Activated CD4-positive, alpha-beta memory T cell treated with anti-CD3 and anti-CD28 coated beads, Interleukin-2, amount 10 ng/mL, durations not matched to agents 7 days and 5 days (primary cell): ENCODE results near the gene OR56A1. TPM values are rescaled to one million over a fixed set of nuclear protein-coding genes. Genes with fewer than 3 reads are reported as not detected.

Experiments
- CTCF ChIA-PET: fragments of 350-600 bp; sonication (Branson Sonifier 250); formaldehyde crosslinking; loops from one replicate; lab custom pipeline; 2021; ENCODE audit warnings: antibody characterized with exemption, inconsistent platforms; lab: Charles Lee
- POLR2A ChIA-PET: fragments of 350-600 bp; sonication (Branson Sonifier 250); formaldehyde crosslinking; loops from one replicate; lab custom pipeline; 2021; ENCODE audit warnings: antibody characterized with exemption; lab: Charles Lee
- DNase-seq: peaks from one replicate; pipeline ENCODE4 v3.0.0-alpha.2; 2020
- H3K27ac Mint-ChIP-seq: one replicate; pipeline ENCODE4 v1.8.0; 2021; ENCODE audit warnings: mild to moderate bottlenecking, mixed read lengths
- H3K27me3 Mint-ChIP-seq: one replicate; pipeline ENCODE4 v1.8.0; 2021; ENCODE audit warnings: mixed read lengths
- H3K36me3 Mint-ChIP-seq: one replicate; pipeline ENCODE4 v1.8.0; 2021; ENCODE audit warnings: low read depth, mixed read lengths
- H3K4me1 Mint-ChIP-seq: one replicate; pipeline ENCODE4 v1.8.0; 2021; ENCODE audit warnings: mixed read lengths
- H3K4me3 Mint-ChIP-seq: one replicate; pipeline ENCODE4 v1.8.0; 2021; ENCODE audit warnings: mild to moderate bottlenecking, mixed read lengths
- H3K9me3 Mint-ChIP-seq: one replicate; pipeline ENCODE4 v1.8.0; 2021; ENCODE audit warnings: mixed read lengths
- total RNA-seq, 2 experiments: library from RNA; stranded (reverse); gene quantifications; one replicate each; pipeline ENCODE4 v1.2.3, GENCODE V29; 2021

Gene OR56A1
- total RNA-seq, 2 experiments from 2014 or later, result not detected

DNA sequence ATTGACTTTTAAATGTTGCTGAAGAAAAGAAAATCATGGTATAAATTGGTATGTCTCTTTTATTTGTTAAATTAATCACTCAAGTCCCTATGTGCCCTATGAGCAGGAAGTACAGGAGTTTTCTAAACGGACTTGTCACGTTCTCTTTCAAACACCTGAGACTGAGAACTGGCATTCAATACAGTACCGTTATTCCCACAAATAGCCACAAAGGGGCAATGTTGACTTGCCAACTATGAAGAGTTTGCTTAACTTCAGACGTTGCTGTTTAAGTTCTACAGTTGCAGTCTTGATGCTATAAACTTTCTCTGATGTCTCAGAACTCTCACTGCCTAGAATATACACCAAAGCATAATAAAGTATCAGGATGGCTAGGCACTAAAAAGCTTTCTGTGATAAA is 7.6 kb downstream of the OR56A1 start:
- DNase-seq, result no peak
- H3K9me3 Mint-ChIP-seq, result no peaks in the 10 kb centered on the region
- H3K4me3 Mint-ChIP-seq, result no peak overlapping the region
- POLR2A ChIA-PET, result no interaction called here
- H3K4me1 Mint-ChIP-seq, result no peaks in the 10 kb centered on the region
- peaks cover 16% of the 10 kb centered on the region for H3K27me3 Mint-ChIP-seq
- H3K27ac Mint-ChIP-seq, result no peak overlapping the region
- no peaks in the 10 kb centered on the region for H3K36me3 Mint-ChIP-seq
- CTCF ChIA-PET, result interaction anchor here (0.7 to 1.5 kb wide), 3 partner anchors 227 to 340 kb away, joined by 3 to 6 read pairs (median 4); no protein-coding TSS in a partner anchor

- Mint-ChIP-seq H3K4me3 (no peak overlapping the region), H3K27me3 (peaks cover 9% of the 10 kb centered on the region), H3K36me3 (no peaks in the 10 kb centered on the region), H3K27ac (no peak overlapping the region), H3K9me3 (no peaks in the 10 kb centered on the region), H3K4me1 (no peaks in the 10 kb centered on the region)
- CTCF ChIA-PET, result no interaction called here
- POLR2A ChIA-PET, result no interaction called here
- DNase-seq, result no peak
These were observed 17.5 kb downstream of the OR56A1 start for GRCh38 chr11:6013042-6013441.

GRCh38 chr11:6012035-6012668 is 18.4 kb downstream of the OR56A1 start:
- no peaks in the 10 kb centered on the region for H3K9me3 Mint-ChIP-seq
- no peaks in the 10 kb centered on the region for H3K36me3 Mint-ChIP-seq
- no peak for DNase-seq
- no peak overlapping the region for H3K4me3 Mint-ChIP-seq
- H3K27ac Mint-ChIP-seq, result no peak overlapping the region
- ChIA-PET CTCF (interaction anchor here (1.0 kb wide), 1 partner anchor 342 kb away, joined by 4 read pairs; no protein-coding TSS in a partner anchor), POLR2A (no interaction called here)
- no peaks in the 10 kb centered on the region for H3K4me1 Mint-ChIP-seq
- H3K27me3 Mint-ChIP-seq, result peaks cover 9% of the 10 kb centered on the region

DNA sequence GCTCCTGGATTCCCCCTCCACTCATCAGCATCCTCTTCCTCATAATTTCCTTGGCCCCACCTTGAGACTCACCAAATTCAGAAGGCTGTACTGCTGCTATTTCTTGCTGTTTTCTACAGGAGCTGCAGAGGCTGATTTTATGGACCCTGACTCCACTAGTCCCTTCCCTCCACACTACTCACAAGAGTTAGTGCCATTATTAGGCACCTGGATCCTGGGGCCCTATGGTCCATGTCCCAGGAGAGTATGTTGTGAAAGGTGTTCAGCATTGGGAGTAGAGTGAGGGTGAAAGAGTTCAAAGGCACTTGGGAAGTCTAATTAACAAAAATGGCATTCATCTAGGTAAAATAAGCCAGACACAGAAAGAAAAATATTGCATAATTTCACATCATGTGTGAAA is 23.7 kb downstream of the OR56A1 start, which contains the start of gene OR56A4:
TSS of gene OR56A4 (minus strand) at position 101 of the 400 bp plus-strand sequence. CDS start 3,954 bp downstream, outside the sequence.
- no peaks in the 10 kb centered on the region for H3K4me1 Mint-ChIP-seq
- no peak within 1 kb of the TSS for H3K27ac Mint-ChIP-seq
- H3K36me3 Mint-ChIP-seq, result no peaks in the 10 kb centered on the region
- peaks cover 9% of the 10 kb centered on the region for H3K27me3 Mint-ChIP-seq
- H3K4me3 Mint-ChIP-seq, result no peak within 1 kb of the TSS
- POLR2A ChIA-PET, result no interaction called here
- CTCF ChIA-PET, result no interaction called here
- no peak for DNase-seq
- no peaks in the 10 kb centered on the region for H3K9me3 Mint-ChIP-seq

- Mint-ChIP-seq H3K36me3 (no peaks in the 10 kb centered on the region), H3K27ac (no peak overlapping the region), H3K4me1 (no peaks in the 10 kb centered on the region), H3K9me3 (no peaks in the 10 kb centered on the region), H3K27me3 (peaks cover 7% of the 10 kb centered on the region), H3K4me3 (no peak overlapping the region)
- ChIA-PET POLR2A (no interaction called here), CTCF (no interaction called here)
- no peak for DNase-seq
These were observed 24.2 kb downstream of the OR56A1 start for GRCh38 chr11:6006395-6006794.

DNA sequence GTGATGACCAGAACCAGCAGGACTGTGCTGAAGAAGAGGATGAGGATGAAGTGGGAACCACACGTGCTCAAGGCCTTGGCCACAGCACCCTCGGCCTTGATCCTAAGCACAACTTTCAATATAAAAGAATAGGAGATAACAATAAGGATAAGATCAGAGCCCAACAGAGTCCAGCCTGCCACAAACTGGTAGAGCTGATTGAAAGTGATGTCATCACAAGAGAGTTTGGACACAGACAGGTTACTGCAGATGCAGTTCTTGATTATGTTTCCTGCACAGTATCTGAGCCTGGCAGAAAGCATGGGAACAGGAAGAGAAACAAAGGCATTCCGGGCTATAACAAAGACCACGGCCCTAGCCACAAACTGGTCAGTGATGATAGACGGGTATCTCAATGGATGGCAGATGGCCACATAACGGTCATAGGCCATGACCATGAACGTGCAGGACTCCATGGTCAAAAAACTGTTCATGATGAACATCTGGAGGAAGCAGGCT is 28.3 kb downstream of the OR56A1 start:
- CTCF ChIA-PET, result no interaction called here
- DNase-seq, result no peak
- POLR2A ChIA-PET, result no interaction called here

DNA sequence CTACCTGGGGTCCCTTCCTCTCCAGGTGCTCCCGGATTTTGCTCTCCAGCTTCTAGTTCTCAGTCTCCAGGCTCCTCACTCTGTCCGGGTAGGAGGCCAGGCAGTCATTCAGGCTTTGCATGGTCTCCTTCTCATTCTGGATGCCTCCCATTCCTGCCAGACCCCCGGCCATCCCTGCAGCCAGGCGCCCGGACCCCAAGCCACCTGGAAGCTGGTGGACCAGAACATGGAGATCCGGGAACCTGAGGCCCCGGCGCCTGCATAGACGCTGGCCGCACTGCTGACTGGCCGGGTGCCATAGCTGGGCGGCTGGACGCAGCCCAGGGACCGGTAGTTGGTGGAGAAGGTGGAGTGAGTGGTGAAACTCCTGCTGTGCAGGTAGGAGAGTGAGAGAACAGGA is 35.8 kb downstream of the OR56A1 start:
- no peaks in the 10 kb centered on the region for H3K36me3 Mint-ChIP-seq
- peaks cover 2% of the 10 kb centered on the region for H3K27me3 Mint-ChIP-seq
- DNase-seq, result no peak
- H3K9me3 Mint-ChIP-seq, result no peaks in the 10 kb centered on the region
- no peaks in the 10 kb centered on the region for H3K4me1 Mint-ChIP-seq
- ChIA-PET CTCF (interaction anchor here (1.1 kb wide), 1 partner anchor 368 kb away, joined by 3 read pairs; no protein-coding TSS in a partner anchor), POLR2A (no interaction called here)
- H3K27ac Mint-ChIP-seq, result no peak overlapping the region
- no peak overlapping the region for H3K4me3 Mint-ChIP-seq

More for the DNA sequence above, 28.3 kb downstream of the OR56A1 start:
- Mint-ChIP-seq H3K27me3 (no peaks in the 10 kb centered on the region), H3K4me3 (no peak overlapping the region), H3K4me1 (no peaks in the 10 kb centered on the region), H3K9me3 (no peaks in the 10 kb centered on the region), H3K27ac (no peak overlapping the region), H3K36me3 (no peaks in the 10 kb centered on the region)

DNA sequence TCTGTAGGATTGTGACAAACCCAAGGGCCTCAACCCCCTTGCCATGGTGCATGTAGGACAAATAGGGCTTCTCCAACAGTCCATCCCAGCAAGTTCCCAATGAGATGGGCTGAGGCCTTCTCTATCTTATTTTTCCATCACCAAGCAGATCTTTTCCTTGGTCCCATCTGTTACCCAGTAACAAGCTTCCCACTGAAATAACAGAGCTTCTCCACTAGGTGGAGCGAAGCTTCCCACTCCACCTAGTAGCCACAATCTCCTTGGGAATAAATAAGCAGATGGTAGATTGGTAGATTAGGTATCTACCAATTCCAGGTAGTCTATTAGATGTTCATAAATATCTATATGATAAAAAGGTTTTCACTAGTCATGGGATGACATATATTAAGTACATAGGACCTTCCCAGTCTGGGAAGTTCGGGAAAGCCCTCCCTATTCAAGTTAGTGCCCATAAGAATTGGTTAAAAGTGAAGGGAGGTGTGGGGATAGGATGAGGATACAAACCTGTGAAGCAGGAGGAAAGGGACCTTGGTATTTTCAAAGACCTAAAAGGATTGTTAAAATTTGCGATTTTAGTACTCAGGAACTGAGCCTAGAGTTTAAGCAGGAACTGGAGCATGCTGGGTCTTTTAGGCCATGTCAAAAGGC is 37.8 kb downstream of the OR56A1 start:
- no peaks in the 10 kb centered on the region for H3K4me1 Mint-ChIP-seq
- CTCF ChIA-PET, result interaction anchor here (1.3 to 1.7 kb wide), 3 partner anchors 324 to 370 kb away, joined by 3 to 6 read pairs (median 4); no protein-coding TSS in a partner anchor
- POLR2A ChIA-PET, result no interaction called here

DNA sequence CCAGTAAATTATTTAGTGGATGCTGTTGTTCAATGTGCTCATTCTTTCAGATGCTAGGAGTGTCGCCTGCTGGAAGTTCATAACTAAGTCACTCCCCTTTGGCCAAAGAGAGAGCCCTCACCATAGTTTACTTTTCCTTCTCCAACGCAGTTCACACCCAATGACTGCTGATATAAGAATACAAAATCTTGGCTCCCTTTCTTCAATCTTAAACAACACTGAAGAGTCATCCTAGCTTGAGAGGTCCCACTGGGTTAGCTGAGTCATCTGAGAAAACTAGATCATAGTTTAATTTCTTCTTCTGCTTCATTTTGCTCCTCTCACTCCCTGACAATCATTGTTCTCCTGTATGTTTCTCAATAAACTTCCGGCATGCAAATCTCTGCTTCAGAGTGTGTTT is 38.4 kb downstream of the OR56A1 start:
- H3K4me1 Mint-ChIP-seq, result no peaks in the 10 kb centered on the region
- DNase-seq, result no peak
- no peak overlapping the region for H3K27ac Mint-ChIP-seq
- POLR2A ChIA-PET, result no interaction called here
- no peak overlapping the region for H3K4me3 Mint-ChIP-seq
- no peaks in the 10 kb centered on the region for H3K36me3 Mint-ChIP-seq
- no peaks in the 10 kb centered on the region for H3K9me3 Mint-ChIP-seq
- CTCF ChIA-PET, result interaction anchor here (1.3 to 1.7 kb wide), 3 partner anchors 325 to 371 kb away, joined by 3 to 6 read pairs (median 4); no protein-coding TSS in a partner anchor
- H3K27me3 Mint-ChIP-seq, result peaks cover 9% of the 10 kb centered on the region

More for the DNA sequence above, 37.8 kb downstream of the OR56A1 start:
- DNase-seq, result no peak
- Mint-ChIP-seq H3K4me3 (no peak overlapping the region), H3K27ac (no peak overlapping the region), H3K27me3 (peaks cover 7% of the 10 kb centered on the region), H3K36me3 (no peaks in the 10 kb centered on the region), H3K9me3 (no peaks in the 10 kb centered on the region)

DNA sequence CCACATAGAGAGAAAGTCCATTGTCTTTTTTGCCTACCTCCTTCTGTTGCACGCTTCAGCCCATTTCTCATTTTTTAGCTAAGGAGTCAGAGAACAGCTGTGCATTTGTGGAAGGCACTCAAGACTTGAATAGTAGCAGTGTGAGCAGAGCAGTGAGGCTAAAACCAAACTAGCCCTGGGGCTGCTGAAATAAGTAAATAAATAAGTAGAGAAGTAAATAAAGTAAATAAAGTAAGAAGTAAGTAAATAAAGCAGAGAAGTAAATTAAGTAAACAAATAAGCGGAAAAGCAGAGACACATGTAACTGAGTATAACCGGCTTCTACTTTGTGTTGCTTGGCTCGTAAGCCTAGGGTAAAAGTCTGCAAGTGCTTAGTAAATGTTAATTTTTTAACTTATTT is 41.4 kb downstream of the OR56A1 start:
- no peaks in the 10 kb centered on the region for H3K36me3 Mint-ChIP-seq
- H3K4me3 Mint-ChIP-seq, result no peak overlapping the region
- POLR2A ChIA-PET, result no interaction called here
- no peak for DNase-seq
- H3K9me3 Mint-ChIP-seq, result no peaks in the 10 kb centered on the region
- H3K27me3 Mint-ChIP-seq, result peaks cover 9% of the 10 kb centered on the region
- H3K4me1 Mint-ChIP-seq, result no peaks in the 10 kb centered on the region
- CTCF ChIA-PET, result interaction anchor here (0.6 kb wide), 1 partner anchor 141 kb away, joined by 3 read pairs; no protein-coding TSS in a partner anchor
- H3K27ac Mint-ChIP-seq, result no peak overlapping the region

GRCh38 chr11:5986885-5987284 is 43.7 kb downstream of the OR56A1 start, which contains the start of gene OR52L1:
TSS of gene OR52L1 (minus strand) at chr11:5986985. CDS start at chr11:5986930, 55 bp downstream.
- no peaks in the 10 kb centered on the region for H3K9me3 Mint-ChIP-seq
- no peak within 1 kb of the TSS for H3K27ac Mint-ChIP-seq
- no peak for DNase-seq
- CTCF ChIA-PET, result no interaction called here
- H3K36me3 Mint-ChIP-seq, result no peaks in the 10 kb centered on the region
- H3K4me3 Mint-ChIP-seq, result no peak within 1 kb of the TSS
- peaks cover 9% of the 10 kb centered on the region for H3K27me3 Mint-ChIP-seq
- POLR2A ChIA-PET, result no interaction called here
- H3K4me1 Mint-ChIP-seq, result no peaks in the 10 kb centered on the region

GRCh38 chr11:5983443-5983842 is 47.1 kb downstream of the OR56A1 start:
- Mint-ChIP-seq H3K9me3 (no peaks in the 10 kb centered on the region), H3K4me3 (no peak overlapping the region), H3K27me3 (peaks cover 2% of the 10 kb centered on the region), H3K36me3 (no peaks in the 10 kb centered on the region), H3K4me1 (no peaks in the 10 kb centered on the region), H3K27ac (no peak overlapping the region)
- no peak for DNase-seq
- POLR2A ChIA-PET, result no interaction called here
- CTCF ChIA-PET, result no interaction called here

- Mint-ChIP-seq H3K4me1 (no peaks in the 10 kb centered on the region), H3K27ac (no peak overlapping the region), H3K9me3 (no peaks in the 10 kb centered on the region), H3K27me3 (no peaks in the 10 kb centered on the region), H3K36me3 (no peaks in the 10 kb centered on the region), H3K4me3 (no peak overlapping the region)
- DNase-seq, result no peak
- POLR2A ChIA-PET, result no interaction called here
- CTCF ChIA-PET, result no interaction called here
These were observed 57.0 kb downstream of the OR56A1 start for GRCh38 chr11:5973530-5973929.
